AG20443 (cell line): ENCODE data around the gene RFX2.
A peak's percentile ranks its signal among the peaks of the same experiment; 100 is the strongest.
"Not testable (repeated sequence)": the region's sequence is repeated elsewhere in the genome, so short reads cannot be mapped to it uniquely, and the experiment has no call there.

Experiments used
- DNase-seq: peaks from one replicate; pipeline ENCODE4 v3.0.0; 2012; ENCODE audit warnings: low spot score, mixed read lengths

The RFX2 gene

DNA sequence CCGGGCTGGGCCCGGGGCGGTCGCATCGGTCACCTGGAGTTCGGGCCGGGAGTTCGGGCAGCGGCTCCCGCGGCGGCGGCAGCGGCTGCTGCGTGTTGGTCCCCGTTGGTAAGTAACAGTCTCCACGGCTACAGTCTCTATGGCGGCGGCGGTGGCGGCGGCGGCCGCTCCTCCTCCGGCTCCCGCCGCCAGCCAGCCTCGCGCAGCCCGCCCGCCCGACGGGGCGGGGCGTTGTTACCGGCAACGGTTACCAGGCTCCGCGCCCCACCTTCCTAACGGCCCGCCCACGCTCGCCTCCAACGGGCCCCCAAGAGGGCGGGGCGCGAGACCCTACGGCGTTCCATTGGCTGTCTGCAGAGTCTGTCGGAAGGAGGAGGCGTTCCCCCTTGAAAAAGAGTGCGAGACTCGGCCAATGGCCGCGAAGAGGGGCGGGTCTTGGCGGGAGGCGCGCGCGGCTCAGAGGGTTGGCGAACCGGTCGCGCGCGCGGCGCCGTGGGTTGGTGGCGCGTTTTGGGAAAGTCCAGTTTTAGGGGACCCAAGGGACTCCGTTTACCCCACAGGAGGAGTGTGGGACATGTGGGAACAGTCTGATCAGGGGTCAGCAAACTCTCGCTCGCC lies at the start of gene RFX2:
TSS of gene RFX2 (minus strand) at position 141 of the 618 bp plus-strand sequence. CDS start 63,004 bp downstream, outside the sequence.
- peak; percentile 97 for DNase-seq

DNA sequence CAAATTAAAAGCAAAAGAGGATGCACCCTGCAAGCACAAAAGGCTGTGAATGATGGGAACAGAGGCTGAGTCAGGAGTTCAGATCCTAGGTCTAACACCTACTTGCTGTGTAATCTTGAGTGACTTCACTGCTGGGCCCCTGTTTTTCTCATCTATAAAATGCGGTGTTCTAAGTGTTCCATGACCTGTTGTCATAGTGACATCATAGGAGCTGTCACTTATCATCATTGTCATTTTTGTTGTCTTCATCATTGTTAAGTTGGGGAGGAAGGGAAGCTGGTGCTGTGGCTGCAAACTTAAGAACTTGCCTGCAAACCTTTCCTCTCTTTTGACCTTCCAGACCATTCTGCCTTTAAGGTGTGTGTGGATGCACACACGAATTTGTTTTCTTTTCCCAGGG lies 45.7 kb upstream of the RFX2 start:
- DNase-seq = no peak

DNA sequence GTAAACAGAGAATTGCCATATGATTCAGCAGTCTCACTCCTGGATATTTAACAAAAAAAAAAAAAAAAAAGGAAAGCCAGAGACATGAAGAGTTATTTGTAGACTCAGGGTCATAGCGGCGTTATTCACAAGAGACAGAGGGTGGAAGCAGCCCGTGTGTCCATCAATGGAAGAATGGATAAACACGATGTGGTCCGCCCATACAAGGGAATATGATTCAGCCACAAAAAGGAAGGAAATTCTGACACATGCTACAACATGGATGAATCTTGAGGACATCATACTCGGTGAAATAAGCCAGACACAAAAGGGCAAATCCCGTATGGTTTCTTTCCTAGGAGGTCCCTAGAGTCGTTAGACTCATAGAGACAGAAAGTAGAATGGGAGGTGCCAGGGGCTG lies 40.0 kb upstream of the RFX2 start:
- DNase-seq = no peak

DNA sequence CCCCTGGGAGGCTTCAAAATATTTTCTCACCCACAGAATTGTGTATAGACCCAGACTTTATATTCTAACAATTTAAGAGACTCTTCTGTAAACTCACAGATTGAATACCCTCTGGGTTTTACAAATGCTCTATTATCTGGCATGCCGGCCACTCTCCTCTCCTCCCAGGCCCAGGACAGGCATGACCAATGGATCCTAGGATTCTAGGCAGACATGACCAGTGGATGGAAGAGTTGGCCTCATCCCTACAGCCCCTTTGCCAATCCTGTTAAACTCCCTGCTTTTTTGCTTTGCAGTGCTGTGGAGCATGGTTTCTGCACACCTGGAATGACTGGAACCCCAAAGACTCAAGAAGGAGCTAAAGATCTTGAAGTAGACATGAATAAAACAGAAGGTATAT lies 30.9 kb upstream of the RFX2 start:
- DNase-seq = no peak

DNA sequence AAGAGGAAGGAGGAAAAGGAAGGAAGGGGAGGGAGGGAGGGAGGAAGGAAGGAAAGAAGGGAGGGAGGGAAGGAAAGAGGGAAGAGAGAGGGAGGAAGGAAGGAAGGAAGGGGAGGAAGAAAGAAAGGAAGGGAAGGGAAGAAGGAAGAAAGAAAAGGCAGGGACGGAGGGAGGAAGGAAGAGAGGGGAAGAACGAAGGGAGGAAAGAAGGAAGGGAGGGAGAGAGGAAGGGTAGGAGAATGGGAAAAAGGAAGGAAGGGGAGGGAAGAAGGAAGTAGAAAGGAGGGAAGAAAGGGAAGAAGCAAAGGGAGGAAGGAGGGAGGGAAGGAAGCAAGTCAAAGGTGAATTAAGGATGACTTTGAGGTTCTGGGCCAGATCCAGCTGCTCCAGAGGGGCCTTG lies 28.2 kb upstream of the RFX2 start:
- DNase-seq = no peak

DNA sequence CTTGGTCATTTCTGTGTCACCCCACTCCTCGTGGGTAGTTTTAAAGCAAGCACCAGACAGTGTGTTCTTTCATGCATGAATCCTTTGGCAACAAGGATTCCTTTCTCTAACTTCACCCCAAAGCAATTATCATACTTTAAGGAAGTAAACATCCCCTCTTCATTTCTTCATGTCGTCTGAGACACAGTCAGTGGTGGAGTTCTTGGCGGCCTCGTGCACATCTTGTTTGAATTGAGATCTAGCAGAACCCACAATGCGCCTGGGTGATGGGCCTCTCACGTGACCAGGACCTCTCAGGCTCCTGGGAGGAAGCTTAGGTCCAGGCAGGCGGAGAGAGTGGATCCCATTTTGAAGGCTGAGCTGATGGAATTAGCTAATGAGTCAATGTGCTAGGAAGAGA lies 27.8 kb upstream of the RFX2 start:
- DNase-seq = peak; percentile 43

DNA sequence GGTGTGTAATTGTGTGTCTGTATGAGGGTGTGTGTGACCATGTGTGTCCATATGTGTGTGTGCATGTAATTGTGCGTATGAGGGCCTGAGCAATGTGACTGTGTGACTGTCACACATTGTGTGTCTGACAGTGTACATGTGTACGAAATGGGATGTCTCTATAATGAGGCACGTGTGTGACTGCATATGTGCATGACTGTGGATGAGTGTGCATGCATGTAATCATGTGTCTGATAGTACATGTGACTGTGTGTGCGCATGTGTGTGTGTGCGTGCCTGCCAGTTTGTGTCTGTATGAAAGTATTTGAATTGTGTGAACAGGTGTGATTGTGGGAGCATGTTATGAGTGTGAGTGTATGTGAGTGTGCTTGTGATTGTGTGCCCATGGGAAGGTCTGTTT lies 22.9 kb upstream of the RFX2 start:
- DNase-seq = no peak

DNA sequence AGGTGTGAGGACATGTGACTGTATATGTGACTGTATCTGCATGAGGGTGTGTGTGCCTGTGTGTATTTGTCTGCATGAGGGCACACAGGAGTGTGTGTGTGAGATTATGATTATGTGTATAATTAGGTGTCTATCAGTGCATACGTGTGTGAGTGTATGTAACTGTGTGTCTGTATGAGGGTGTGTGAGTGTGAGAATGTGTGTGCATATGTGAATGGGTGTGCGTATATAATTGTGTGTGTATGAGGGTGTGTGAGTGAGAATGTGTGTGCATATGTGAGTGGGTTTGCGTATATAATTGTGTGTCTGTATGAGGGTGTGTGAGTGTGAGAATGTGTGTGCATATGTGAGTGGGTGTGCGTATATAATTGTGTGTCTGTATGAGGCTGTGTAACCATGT lies 22.2 kb upstream of the RFX2 start:
- no peak for DNase-seq

DNA sequence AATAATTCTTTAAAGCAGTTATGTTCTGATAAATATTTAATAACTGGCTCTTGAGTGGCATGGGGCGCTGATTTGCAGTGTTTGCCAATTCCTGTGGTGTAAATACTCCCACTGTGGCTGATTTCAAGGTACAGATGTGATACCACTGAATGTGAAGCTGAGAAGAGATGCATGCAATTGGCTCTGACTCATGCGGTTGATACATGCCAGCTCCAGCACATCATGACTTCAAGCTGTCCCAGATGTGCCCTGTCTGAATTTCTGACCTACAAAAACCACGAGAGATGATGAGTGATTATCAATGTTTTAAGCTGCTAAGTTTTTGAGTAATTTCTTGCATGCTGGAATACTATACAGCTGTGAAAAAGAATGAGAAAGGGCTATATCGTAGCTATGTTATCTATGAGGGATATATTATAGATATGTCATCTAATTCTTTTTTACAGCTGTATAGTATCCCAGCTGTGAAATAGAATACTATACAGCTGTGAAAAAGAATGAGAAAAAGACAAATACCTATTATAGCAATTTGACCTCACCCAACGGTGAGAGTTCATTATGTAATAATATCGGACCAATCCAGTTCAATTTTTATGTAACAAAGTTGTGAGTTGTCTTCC lies 17.5 kb upstream of the RFX2 start:
- no peak for DNase-seq

DNA sequence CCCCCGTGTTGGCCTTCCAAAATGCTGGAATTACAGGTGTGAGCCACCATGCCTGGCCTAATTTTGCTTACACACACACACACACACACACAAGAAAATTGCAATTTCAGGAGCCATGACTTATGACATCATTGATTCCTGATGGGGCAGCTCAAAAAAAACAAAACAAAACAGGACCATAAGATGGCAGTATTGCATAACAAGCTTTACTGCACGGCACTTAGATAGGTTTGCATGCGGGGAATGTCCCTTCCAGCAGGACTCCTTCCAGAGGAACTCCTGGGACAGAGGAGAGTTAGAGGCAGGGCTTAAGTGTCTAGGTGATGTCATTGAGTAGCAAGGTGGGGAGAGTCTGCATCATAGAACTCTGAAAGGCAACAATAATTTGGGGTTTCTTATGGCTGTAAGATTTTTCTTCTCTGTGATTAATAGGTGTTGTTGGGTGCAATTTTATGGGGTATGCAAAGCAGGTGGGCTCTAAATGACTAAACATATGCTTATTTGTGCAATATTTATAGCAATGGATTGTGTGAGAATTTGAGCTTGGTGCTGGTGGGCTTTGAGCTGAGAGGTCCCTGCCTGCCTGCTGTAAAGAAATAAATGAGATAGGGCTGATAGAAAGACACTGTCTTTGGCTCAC lies 16.2 kb upstream of the RFX2 start:
- peak; percentile 41 for DNase-seq

DNA sequence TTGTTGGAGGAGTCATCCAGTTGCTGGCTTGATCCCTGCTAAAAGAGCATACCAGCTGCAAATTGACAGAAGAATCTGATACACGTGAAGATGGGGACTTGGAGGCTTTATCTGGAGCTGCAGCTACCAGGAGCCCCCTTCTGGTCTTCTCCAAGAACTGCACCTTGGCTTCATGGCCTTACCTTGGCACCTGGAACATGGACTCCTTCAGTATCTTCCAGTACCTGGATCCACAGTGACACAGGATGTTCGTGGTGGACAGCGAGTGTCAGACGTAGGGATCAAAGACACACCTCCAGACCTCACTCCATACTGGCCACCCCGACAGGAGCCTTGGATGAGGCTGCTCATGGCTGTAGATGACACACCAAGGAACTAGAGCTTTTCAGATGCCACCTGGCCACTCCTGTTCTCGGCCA lies 15.3 kb upstream of the RFX2 start:
- peak; percentile 80 for DNase-seq

DNA sequence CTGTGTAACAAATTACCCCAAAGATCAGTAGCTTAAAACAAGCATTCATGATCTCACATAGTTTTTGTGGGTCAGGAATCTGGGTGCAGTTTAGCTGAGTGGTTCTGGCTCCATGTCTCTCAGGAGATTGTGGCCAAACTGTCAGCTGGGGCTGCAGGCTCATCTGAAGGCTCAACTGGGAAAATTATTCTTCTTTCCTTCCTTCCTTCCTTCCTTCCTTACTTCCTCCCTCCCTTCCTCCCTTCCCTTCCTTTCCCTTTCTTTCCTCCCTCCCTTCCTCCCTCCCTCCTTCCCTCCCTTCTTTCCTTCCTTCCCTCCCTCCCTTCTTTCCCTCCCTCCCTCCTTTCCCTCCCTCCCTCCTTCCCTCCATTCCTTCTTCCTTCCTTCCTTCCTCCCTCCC lies 8.7 kb upstream of the RFX2 start:
- DNase-seq = no peak

DNA sequence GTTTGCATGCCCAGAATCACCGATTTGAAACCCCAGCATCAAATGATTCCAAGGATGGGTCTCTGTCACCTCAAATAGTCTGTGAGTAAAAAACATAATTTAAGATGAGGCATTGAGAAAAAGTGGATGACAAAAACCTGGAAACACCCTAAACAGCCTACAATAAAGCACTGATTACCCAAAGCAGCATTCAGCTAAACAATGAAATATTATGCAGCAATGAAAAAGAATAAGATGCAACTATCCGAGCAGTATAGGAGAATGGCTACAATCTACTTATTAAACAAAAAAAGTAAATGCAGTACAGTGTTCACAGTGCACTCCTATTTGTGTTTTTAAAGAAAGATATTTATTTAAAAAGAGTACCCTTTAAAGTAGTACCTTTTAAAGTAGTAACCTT lies 7.7 kb upstream of the RFX2 start:
- DNase-seq = no peak

DNA sequence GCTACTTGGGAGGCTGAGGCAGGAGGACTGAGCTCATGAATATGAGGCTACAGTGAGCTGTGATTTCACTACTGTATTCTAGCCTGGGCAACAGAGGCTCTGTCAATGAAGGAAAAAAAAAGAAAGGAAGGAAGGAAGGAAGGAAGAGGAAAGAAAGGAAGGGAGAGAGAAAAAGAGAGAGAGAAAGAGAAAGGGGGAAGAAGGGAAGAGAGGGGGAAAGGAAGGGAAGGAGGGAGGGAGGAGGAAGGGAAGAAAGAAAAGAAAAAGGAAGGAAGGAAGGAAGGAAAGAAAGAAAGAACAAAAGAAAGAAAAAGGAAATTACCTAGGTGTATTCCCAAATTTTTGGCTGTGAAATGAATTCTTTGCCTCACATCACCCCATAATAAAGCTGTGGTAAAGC lies 7.2 kb upstream of the RFX2 start:
- no peak for DNase-seq

DNA sequence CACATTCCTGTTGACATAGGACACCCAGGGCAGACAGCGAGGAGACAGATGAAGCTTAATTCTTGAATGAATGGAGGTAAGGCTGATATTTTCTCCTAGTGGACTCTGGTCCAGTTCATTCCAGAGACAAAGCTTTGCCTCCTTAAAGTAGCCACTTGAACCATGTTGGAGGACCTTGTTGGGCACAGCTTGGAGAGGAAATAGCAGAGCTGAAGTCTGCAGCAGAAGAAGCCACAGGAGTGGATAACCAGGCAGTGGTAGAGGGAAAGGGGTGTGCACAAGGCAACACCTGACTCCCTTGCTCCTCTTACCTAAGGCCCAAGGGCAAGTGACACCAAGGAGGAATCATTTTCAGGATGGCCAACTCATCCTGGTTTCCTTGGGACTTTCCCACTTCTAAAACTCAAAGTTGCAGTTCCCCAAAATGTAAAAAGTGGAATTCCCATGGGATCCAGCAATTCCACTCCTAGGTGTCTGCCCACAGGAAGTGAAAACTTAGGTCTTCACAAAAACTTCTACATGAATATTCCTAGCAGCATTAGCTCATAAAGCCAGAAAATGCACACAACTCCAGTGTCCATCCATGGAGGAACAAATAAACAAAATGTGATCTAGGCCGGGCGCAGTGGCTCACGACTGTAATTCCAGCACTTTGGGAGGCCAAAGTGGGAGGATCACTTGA lies 6.6 kb upstream of the RFX2 start:
- DNase-seq = no peak

DNA sequence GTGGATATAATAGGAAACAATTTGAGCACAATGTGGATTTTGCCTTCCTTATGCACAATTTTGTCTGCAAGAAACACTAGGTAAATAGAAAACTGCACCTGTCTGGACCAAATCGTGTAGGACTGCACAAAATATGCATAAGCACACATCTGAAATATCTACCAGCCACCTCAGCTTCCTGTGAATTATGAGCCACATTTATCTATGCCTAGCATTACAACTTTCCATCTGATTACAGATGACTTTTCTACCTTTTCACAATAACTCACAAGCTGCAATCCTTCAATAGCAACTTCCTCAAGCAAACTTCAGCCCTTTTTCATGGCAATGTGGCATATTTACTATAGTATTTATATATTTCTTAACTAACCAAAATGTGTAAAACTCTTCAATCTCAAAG lies 5.7 kb upstream of the RFX2 start:
- DNase-seq = no peak

DNA sequence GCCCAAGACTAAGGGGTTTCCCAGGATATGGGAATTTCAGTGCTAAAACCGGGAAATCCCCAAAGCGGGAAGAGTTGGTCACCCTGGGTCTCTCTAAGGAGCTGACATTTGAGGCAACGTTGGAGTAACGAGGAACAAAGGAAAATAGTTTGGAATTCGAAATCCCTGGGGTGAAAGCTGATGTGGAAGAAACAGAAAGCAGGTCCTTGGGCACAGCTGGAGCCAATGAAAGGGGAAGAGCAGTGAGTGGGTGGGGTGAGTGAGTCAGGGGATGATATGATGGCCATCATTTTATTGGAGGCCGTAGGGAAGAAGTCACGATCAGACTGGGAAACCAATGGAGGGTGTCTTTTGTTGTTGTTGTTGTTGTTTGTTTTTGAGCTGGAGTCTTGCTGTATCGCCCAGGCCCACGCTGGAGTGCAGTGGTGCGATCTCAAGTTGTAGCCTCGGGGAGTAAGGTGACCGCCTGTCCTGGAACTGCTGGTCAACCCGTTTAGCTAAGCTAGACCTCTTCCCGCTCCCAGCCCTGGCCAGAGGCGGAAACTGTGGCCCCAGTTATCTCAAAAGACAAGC lies 3.4 kb upstream of the RFX2 start:
- DNase-seq = peak; percentile 46

DNA sequence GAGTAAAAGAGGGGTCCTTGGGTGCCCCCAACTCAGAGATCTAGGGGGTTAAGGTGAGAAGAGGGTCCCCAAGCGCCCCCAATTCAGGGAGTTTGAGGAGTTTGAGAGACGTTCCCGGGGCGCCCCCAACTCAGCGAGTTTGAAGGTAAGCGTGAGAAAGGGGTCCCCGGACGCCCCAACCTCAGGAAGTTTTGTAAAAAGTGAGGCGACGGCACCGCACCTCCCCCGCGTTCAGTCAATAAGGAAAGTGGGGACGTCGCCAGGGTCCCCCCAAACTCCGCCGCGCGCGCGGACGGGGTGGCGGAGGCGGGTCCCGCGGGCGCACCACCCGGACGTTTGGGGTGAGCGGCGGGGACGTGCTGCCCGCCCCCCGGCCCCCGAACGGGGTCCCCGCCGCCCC lies 353 bp downstream of the RFX2 start:
- DNase-seq = no peak

DNA sequence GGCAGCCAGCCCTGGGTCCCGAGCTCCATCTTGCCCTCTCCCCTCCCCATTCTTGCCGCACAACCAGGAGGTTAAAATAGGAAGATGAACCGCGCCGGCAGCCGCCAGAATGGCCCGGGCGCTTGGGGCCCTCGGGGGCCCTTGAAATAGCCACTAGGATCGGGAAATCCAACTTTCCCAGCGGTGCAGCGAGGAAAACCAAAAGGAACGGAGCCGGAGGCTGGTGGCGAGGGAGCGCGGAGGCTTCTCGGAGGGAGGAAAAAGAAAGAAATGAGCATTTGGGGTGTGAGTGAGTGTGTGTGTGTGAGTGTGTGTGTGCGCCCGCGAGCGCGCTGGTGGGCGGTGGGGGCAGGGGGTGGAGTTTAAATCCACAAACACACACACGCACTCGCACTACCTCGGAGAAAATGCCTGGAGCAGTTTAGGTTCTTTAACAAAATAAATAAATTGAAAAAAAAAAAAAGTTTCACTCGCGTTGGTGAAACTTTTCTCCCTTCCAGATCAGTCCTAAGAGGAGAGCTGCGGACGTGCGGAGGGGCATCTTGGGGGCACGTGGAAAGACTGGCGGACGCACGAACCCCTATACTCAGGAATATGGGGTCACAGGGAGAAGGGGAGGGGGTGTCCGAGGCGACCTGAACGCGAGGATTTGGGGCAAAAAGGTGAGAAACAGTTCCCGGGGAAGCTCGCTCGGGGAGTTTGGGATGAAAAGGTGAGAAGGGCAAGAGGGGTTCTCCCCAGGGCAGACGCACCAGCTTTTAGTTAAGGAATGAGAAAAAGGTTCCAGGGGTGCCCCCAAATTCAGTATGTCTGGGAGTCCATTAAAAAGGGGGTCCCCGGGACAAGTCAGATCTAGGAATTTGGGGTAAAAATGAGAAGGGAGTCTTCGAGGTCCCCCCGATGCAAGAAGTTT lies 1.3 kb downstream of the RFX2 start:
- DNase-seq = peak; percentile 68

DNA sequence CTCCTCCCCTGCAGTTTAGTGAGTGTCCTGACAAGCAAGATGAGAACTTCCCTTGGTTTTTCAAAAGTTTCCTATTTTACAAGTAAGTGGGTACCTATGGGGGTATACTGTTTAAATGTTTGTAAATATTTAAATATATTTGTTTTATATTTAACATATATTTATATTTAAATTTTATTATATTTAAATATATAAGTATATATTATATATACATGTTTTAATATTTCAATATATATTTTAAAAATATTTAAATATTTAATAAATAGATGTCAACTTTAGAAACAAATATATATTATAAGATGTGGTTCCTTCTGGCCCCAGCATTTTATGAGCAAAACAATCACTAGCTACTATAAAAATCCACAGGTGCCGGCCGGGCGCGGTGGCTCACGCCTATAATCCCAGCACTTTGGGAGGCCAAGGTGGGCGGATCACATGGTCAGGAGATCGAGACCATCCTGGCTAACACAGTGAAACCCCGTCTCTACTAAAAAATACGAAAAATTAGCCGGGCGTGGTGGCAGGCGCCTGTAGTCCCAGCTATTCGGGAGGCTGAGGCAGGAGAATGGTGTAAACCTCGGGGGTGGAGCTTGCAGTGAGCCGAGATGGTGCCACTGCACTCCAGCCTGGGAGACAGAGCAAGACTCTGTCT lies 3.5 kb downstream of the RFX2 start:
- not testable (repeated sequence) for DNase-seq

DNA sequence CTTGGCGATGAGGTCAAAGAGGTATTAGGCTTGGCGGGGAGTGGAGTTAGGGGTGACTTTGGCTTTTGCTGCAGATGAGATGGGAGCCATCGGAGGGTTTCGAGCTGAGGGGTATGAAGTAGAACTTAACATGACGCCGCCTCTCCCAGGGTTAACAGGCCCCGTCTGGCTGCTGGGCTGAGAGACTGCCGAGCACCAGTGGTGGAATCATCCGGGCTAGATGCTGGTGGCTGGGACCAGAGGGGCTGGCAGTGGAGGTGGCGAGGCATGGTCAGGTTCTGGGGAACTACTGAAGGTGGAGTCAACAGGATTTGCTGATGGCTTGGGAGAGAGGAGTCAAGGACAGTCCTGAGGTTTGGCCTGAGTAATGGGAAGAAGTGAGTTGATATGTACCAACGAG lies 4.9 kb downstream of the RFX2 start:
- no peak for DNase-seq
